Naive thymus-derived CD8-positive, alpha-beta T cell (primary cell): ENCODE data around the gene SATL1. TPM values are rescaled to one million over a fixed set of nuclear protein-coding genes. Genes with fewer than 3 reads are reported as not detected.
A peak's percentile ranks its signal among the peaks of the same experiment; 100 is the strongest.
"Not testable (repeated sequence)": the region's sequence is repeated elsewhere in the genome, so short reads cannot be mapped to it uniquely, and the experiment has no call there.

Experiments used
- ATAC-seq, 2 donors: fragments of 150-1000 bp; cut with Tn5 transposase in 1 of 2; sonication (Bioruptor Pico), chemical (Tn5 transposase) in 1 of 2; 1 replicate in 1 of 2; 2 replicates in 1 of 2; pipeline ENCODE4 v1.10.0; 2021; ENCODE audit warnings: mild to moderate bottlenecking in 2 of 2, moderate library complexity in 2 of 2
- POLR2A ChIA-PET: fragments of 350-600 bp; sonication (Branson Sonifier 250); formaldehyde crosslinking; loops from one replicate; lab custom pipeline; 2021; ENCODE audit warnings: antibody characterized with exemption; lab: Charles Lee
- DNase-seq, 10 donors: peaks; one replicate each; pipeline versions ENCODE4 v3.0.0 to v3.0.0-alpha.2; 2020 to 2022
- H3K27ac Mint-ChIP-seq, 10 donors: one replicate each; pipeline ENCODE4 v1.8.0; 2020 to 2022; ENCODE audit warnings: mild to moderate bottlenecking in 10 of 10, mixed read lengths in 10 of 10, moderate library complexity in 4 of 10, inconsistent platforms in 1 of 10
- H3K27me3 Mint-ChIP-seq, 5 donors: one replicate each; pipeline ENCODE4 v1.8.0; 2021 to 2022; ENCODE audit warnings: mixed read lengths in 5 of 5
- H3K36me3 Mint-ChIP-seq, 3 donors: one replicate each; pipeline ENCODE4 v1.8.0; 2020 to 2022; ENCODE audit warnings: mixed read lengths in 3 of 3, mild to moderate bottlenecking in 2 of 3, inconsistent platforms in 1 of 3
- H3K4me1 Mint-ChIP-seq, 4 donors: one replicate each; pipeline ENCODE4 v1.8.0; 2021 to 2022; ENCODE audit warnings: mixed read lengths in 4 of 4
- H3K4me3 Mint-ChIP-seq, 10 donors: one replicate each; pipeline ENCODE4 v1.8.0; 2020 to 2022; ENCODE audit warnings: mild to moderate bottlenecking in 10 of 10, mixed read lengths in 10 of 10, moderate library complexity in 6 of 10, inconsistent platforms in 1 of 10
- H3K9me3 Mint-ChIP-seq, 9 donors: one replicate each; pipeline ENCODE4 v1.8.0; 2020 to 2022; ENCODE audit warnings: mixed read lengths in 9 of 9, mild to moderate bottlenecking in 3 of 9, inconsistent platforms in 1 of 9, moderate library complexity in 1 of 9
- polyA plus RNA-seq, 3 donors: library from polyadenylated mRNA; unstranded; fragments of 300-500 nt; fragmentation: Illumina TruSeq; gene quantifications; one replicate each; pipeline ENCODE4 v1.2.3, GENCODE V29; 2021
- total RNA-seq, 8 experiments: library from RNA in 2 of 8; stranded (reverse) in 2 of 8; gene quantifications; one replicate each; pipeline ENCODE4 v1.2.3 and lab custom pipeline; 2021 to 2026

Gene SATL1, protein sequence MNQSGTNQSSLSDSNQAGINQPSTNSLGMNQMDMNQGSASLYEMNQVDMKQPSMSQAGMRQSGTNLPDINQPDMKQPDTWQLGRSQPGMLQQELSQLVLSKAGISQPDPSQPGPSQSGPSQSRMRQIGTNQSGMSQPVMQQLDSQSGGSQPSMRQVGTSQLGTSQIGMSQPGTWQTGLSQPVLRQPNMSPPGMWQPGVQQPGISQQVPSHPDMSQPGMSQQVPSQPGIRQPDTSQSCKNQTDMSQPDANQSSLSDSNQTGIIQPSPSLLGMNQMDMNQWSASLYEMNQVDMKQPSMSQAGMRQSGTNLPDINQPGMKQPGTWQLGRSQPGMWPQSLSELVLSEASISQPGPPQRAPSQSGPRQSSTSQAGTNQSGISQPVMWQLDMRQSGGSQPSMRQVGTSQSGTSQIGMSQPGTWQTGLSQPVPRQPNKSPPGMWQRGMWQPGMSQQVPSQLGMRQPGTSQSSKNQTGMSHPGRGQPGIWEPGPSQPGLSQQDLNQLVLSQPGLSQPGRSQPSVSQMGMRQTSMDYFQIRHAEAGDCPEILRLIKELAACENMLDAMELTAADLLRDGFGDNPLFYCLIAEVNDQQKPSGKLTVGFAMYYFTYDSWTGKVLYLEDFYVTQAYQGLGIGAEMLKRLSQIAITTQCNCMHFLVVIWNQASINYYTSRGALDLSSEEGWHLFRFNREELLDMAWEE
- total RNA-seq (not detected), polyA plus RNA-seq (not detected), total RNA-seq (lab: John Stamatoyannopoulos, UW) (0 to 0.09 (median 0.07) reads per million in 6 experiments)

GRCh38 chrX:85243761-85244449, at the start of gene SATL1, which contains the start of gene ZNF711:
Gene SATL1, minus strand, starts transcription at chrX:85243779. Its CDS starts 134,811 bp downstream, at chrX:85108968.
Gene ZNF711, plus strand, starts transcription at chrX:85243991. Its CDS starts 3,582 bp downstream, at chrX:85247573.
- Mint-ChIP-seq H3K4me3 (peak within 1 kb of the TSS; percentile 89 to 98 (median 95)), H3K36me3 (peaks cover 0 to 5% (median 2%) of the 10 kb centered on the region in 3 donors), H3K9me3 (peaks cover 0 to 3% (median 0%) of the 10 kb centered on the region in 9 donors), H3K27me3 (peaks cover 0 to 4% (median under 1%) of the 10 kb centered on the region in 5 donors), H3K27ac (peak within 1 kb of the TSS; percentile 62 to 95 (median 92)), H3K4me1 (peaks cover 6 to 19% (median 14%) of the 10 kb centered on the region in 4 donors)
- peak; percentile 77 to 82 for ATAC-seq
- DNase-seq, result peak; percentile 3 to 65 (median 28)
- POLR2A ChIA-PET, result interaction anchor here (0.7 kb wide), 1 partner anchor 8 kb away, joined by 4 read pairs; no protein-coding TSS in a partner anchor

- no peak overlapping the region for H3K4me3 Mint-ChIP-seq
- peaks cover 0 to 9% (median 0%) of the 10 kb centered on the region in 3 donors for H3K36me3 Mint-ChIP-seq
- POLR2A ChIA-PET, result no interaction called here
- ATAC-seq, result no peak
- peaks cover 2 to 49% (median 9%) of the 10 kb centered on the region in 9 donors for H3K9me3 Mint-ChIP-seq
- no peak overlapping the region for H3K27ac Mint-ChIP-seq
- H3K4me1 Mint-ChIP-seq, result no peaks in the 10 kb centered on the region
- DNase-seq, result no peak
- H3K27me3 Mint-ChIP-seq, result no peaks in the 10 kb centered on the region
Measured at GRCh38 chrX:85288992-85289723, 45.6 kb upstream of the SATL1 start.

DNA sequence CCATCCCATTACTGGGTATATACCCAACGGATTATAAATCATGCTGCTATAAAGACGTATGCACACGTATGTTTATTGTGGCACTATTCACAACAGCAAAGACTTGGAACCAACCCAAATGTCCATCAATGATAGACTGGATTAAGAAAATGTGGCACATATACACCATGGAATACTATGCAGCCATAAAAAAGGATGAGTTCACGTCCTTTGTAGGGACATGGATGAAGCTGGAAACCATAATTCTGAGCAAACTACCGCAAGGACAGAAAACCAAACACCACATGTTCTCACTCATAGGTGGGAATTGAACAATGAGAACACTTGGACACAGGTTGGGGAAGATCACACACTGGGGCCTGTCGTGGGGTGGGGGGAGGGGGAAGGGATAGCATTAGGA, 41.7 kb upstream of the SATL1 start:
- H3K9me3 Mint-ChIP-seq, result peaks cover 0 to 27% (median 9%) of the 10 kb centered on the region in 9 donors
- DNase-seq, H3K27me3 Mint-ChIP-seq, H3K4me1 Mint-ChIP-seq, H3K27ac Mint-ChIP-seq, H3K36me3 Mint-ChIP-seq, H3K4me3 Mint-ChIP-seq, ATAC-seq, POLR2A ChIA-PET: not testable (repeated sequence)

DNA sequence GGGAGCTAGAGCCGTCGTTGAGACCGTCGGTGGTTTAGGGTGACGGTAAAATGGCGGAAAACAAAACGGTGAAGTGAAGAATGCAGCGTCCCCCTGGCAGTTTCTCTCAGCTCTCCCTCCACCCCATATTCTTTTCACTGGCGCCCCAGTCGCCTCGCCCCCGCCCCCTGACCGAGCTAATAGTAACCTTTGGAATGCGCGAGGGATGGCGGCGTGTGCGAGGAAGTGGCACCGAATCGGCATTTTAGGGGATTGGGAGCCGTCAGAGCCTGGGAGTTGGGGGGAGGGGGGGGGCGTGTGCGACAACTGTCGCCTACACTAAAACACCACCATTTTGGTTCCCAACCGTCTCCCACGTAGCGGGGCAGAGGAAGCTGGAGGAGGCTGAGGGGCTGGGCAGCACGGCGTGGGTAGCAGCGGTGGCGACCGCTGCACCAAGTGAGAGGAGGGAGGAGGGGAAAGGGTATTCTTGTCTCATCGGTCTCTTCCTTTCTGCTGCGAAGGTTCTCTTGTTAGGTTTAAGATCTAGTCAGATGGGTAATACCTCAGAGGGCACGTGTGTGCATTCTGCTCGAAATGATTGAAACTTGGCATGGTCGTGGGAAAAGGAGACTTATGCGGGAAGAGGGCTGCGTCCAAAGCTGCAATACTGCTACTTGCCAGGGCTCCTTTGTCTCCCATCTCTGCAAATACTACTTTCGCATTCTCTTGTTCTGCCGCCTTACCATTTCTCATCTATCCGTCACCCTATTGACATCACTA, 1.1 kb upstream of the SATL1 start:
- peaks cover 0 to 4% (median 1%) of the 10 kb centered on the region in 5 donors for H3K27me3 Mint-ChIP-seq
- H3K4me3 Mint-ChIP-seq, result peak overlapping the region; percentile 89 to 98 (median 95)
- H3K36me3 Mint-ChIP-seq, result peaks cover 0 to 5% (median 2%) of the 10 kb centered on the region in 3 donors
- POLR2A ChIA-PET, result interaction anchor here (0.7 kb wide), 1 partner anchor 9 kb away, joined by 4 read pairs; no protein-coding TSS in a partner anchor
- H3K9me3 Mint-ChIP-seq, result peaks cover 0 to 3% (median 0%) of the 10 kb centered on the region in 9 donors
- DNase-seq (peak in 6 of 10 donors; percentile 1 to 29 (median 12)), ATAC-seq (peak; percentile 49 to 55)
- H3K27ac Mint-ChIP-seq, result peak overlapping the region; percentile 62 to 95 (median 92)
- H3K4me1 Mint-ChIP-seq, result peaks cover 6 to 19% (median 14%) of the 10 kb centered on the region in 4 donors

DNA sequence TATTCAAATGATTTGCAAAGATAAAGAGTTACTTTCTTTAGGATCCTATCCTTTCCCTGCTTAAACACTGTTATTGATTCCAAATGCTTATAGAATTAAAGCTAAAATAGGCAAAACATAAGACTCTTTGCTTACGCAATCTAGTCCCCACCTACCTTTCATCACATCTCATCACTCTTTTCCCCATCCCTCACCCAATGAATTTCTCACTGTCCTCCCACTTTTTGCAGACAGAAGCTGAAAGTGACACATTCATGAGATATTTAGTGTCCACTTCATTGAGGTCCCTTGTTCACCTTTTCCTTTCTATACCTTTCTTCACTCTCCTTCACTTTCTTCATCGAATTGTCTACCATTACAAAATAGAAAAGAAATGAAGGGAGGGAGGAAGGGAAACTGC, 424 bp downstream of the SATL1 start:
- no peak for DNase-seq
- peaks cover 6 to 19% (median 14%) of the 10 kb centered on the region in 4 donors for H3K4me1 Mint-ChIP-seq
- POLR2A ChIA-PET, result no interaction called here
- peaks cover 0 to 5% (median 0%) of the 10 kb centered on the region in 3 donors for H3K36me3 Mint-ChIP-seq
- peaks cover 0 to 3% (median 0%) of the 10 kb centered on the region in 9 donors for H3K9me3 Mint-ChIP-seq
- no peak for ATAC-seq
- peak overlapping the region in 7 of 10 donors; percentile 22 to 86 (median 66) for H3K27ac Mint-ChIP-seq
- peak overlapping the region; percentile 65 to 95 (median 80) for H3K4me3 Mint-ChIP-seq
- peaks cover 0 to 4% (median 0%) of the 10 kb centered on the region in 5 donors for H3K27me3 Mint-ChIP-seq

GRCh38 chrX:85223359-85223758, 20.2 kb downstream of the SATL1 start:
- peaks cover 0 to 9% (median 5%) of the 10 kb centered on the region in 4 donors for H3K4me1 Mint-ChIP-seq

DNA sequence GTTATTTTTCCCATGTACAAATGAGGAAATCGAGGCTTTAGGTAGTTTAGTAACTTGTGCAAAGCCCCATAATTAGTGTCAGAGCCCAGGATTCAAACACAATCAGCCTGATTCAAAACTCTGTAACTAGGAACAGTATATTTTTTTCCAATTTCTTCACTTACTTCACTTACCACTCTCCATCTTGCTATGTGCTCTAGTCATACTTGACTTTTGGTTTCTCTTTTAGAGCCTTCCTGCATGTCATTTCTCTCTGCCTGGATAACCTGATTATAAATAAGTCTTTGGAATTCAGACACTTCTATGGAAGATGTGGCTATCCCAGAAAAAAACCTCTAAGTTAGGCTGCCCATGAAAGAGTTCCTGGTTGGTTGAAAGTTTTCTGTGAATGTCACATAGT, 22.2 kb downstream of the SATL1 start:
- Mint-ChIP-seq H3K27me3 (peaks cover 0 to 7% (median 1%) of the 10 kb centered on the region in 5 donors), H3K36me3 (no peaks in the 10 kb centered on the region), H3K27ac (peak overlapping the region in 1 of 10 donors; percentile 2), H3K4me1 (peaks cover 0 to 9% (median 5%) of the 10 kb centered on the region in 4 donors), H3K4me3 (peak overlapping the region in 2 of 10 donors; percentile 14 to 50), H3K9me3 (no peaks in the 10 kb centered on the region)
- ATAC-seq (no peak), DNase-seq (no peak)
- POLR2A ChIA-PET, result no interaction called here

More at GRCh38 chrX:85223359-85223758, 20.2 kb downstream of the SATL1 start:
- Mint-ChIP-seq H3K36me3 (no peaks in the 10 kb centered on the region), H3K27me3 (peaks cover 0 to 7% (median 1%) of the 10 kb centered on the region in 5 donors), H3K4me3 (no peak overlapping the region), H3K27ac (no peak overlapping the region), H3K9me3 (no peaks in the 10 kb centered on the region)
- DNase-seq (no peak), ATAC-seq (no peak)
- POLR2A ChIA-PET, result no interaction called here

- Mint-ChIP-seq H3K36me3 (peaks cover 0 to 1% (median 0%) of the 10 kb centered on the region in 3 donors), H3K4me1 (peaks cover 0 to 1% (median 0%) of the 10 kb centered on the region in 4 donors), H3K4me3 (no peak overlapping the region), H3K9me3 (no peaks in the 10 kb centered on the region), H3K27me3 (peaks cover 0 to 3% (median 0%) of the 10 kb centered on the region in 5 donors), H3K27ac (no peak overlapping the region)
- POLR2A ChIA-PET, result no interaction called here
- no peak for ATAC-seq
- no peak for DNase-seq
Measured at GRCh38 chrX:85215946-85216345, 27.6 kb downstream of the SATL1 start.

DNA sequence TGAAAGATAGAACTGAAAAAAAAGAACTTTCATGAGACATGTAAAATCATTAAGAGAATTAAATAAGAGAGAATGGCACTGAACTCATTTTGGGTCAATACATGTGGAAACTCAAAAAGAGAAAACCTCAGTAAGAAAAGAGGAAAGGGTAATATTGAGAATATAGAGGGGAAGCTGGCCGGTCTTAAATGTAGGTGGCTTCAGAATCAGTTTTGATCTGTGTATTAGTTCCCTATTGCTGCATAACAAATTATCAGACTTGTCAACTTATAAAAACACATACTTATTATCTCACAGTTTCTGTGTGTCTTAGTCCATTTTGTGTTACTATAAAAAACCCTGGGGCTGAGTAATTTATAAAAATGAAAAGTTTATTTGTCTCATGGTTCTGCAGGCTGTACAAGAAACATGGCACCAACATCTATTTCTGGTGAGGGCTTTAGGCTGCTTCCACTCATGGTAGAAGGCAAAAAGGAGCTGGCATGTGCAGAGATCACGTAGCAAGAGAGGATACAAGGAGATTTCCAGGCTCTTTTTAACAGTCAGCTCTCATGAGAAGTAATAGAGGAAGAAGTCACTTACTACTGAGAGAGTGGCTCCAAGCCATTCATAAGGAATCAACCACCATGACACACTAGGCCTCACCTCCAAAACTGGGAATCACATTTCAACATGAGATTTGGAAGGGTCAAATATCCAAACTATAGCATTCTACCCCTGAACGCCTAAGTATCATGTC, 29.6 kb downstream of the SATL1 start:
- Mint-ChIP-seq H3K4me3 (no peak overlapping the region), H3K4me1 (no peaks in the 10 kb centered on the region), H3K36me3 (peaks cover 0 to 1% (median 0%) of the 10 kb centered on the region in 3 donors), H3K27me3 (peaks cover 0 to 6% (median 0%) of the 10 kb centered on the region in 5 donors), H3K9me3 (peaks cover 0 to 7% (median 0%) of the 10 kb centered on the region in 9 donors), H3K27ac (no peak overlapping the region)
- POLR2A ChIA-PET, result no interaction called here
- no peak for DNase-seq
- no peak for ATAC-seq

DNA sequence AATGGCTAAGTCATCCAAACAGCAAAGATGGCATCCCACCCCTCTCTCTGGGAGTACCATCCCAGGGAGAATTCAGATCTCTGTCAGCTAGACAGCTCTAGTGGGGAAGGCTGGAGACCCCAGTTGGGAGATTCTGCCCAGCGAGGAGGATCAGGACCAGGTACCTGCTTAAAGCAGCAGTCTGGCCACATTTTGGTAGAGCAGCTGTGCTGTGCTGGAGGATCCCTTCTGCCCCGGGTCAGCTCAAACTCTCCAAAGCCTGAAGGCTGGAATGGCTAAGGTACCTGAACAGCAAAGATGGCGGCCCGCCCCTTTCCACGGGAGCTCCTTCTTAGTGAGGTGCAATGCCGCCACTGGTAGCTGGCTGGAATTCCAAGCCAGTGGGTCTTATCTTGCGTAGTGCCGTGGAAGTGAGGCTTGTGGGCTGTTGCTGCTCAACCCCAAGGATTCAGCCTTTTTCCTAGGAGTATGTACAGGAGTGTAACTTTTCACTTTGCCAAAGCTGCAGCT, 40.1 kb downstream of the SATL1 start:
- Mint-ChIP-seq H3K9me3 (peaks cover 0 to 2% (median 0%) of the 10 kb centered on the region in 9 donors), H3K4me3 (no peak overlapping the region), H3K36me3 (no peaks in the 10 kb centered on the region), H3K4me1 (no peaks in the 10 kb centered on the region), H3K27me3 (no peaks in the 10 kb centered on the region), H3K27ac (no peak overlapping the region)
- DNase-seq (no peak), ATAC-seq (no peak)
- POLR2A ChIA-PET, result no interaction called here
